Parathyroid adenoma (tissue), 2 donors: ENCODE measurements around the gene CCL16.

Experiments used
- H2AFZ ChIP-seq: fragments of 300-600 bp; sonication (generic); one replicate; pipeline ENCODE4 v1.7.0; 2017; ENCODE audit warnings: antibody characterized with exemption, mild to moderate bottlenecking
- H3K27ac ChIP-seq: fragments of 300-600 bp; sonication (generic); one replicate; pipeline ENCODE4 v1.7.0; 2017
- H3K27me3 ChIP-seq: fragments of 300-600 bp; sonication (generic); one replicate; pipeline ENCODE4 v1.7.0; 2017; ENCODE audit warnings: low read length; ENCODE audit not compliant: control insufficient read depth, insufficient read depth
- H3K36me3 ChIP-seq: fragments of 300-600 bp; sonication (generic); one replicate; pipeline ENCODE4 v1.7.0; 2017; ENCODE audit warnings: low read length; ENCODE audit not compliant: control insufficient read depth, insufficient read depth
- H3K4me1 ChIP-seq: fragments of 300-600 bp; sonication (generic); one replicate; pipeline ENCODE4 v1.7.0; 2017; ENCODE audit warnings: control low read depth
- H3K4me2 ChIP-seq: fragments of 300-600 bp; sonication (generic); one replicate; pipeline ENCODE4 v1.7.0; 2017; ENCODE audit warnings: low read length
- H3K4me3 ChIP-seq: fragments of 300-600 bp; sonication (generic); one replicate; pipeline ENCODE4 v1.7.0; 2017; ENCODE audit warnings: low read depth, low read length
- H3K79me2 ChIP-seq: fragments of 300-600 bp; sonication (generic); one replicate; pipeline ENCODE4 v1.7.0; 2017; ENCODE audit warnings: control low read depth
- H3K9ac ChIP-seq: fragments of 300-600 bp; sonication (generic); one replicate; pipeline ENCODE4 v1.7.0; 2017; ENCODE audit warnings: mild to moderate bottlenecking
- H3K9me3 ChIP-seq: fragments of 300-600 bp; sonication (generic); one replicate; pipeline ENCODE4 v1.7.0; 2017; ENCODE audit warnings: low read length; ENCODE audit not compliant: control insufficient read depth
- CTCF ChIP-seq: fragments of 300-600 bp; sonication (generic); IDR thresholded peaks from one replicate; pipeline ENCODE4 v1.7.0; 2017; ENCODE audit warnings: antibody characterized with exemption, mild to moderate bottlenecking
- donor health status: primary hyperparathyroidism.

The CCL16 gene

GRCh38 chr17:35932586-35932985, 48.7 kb downstream of the CCL16 start:
- no peak for TF ChIP-seq CTCF
- Histone ChIP-seq H3K9ac (no peak overlapping the region), H3K27me3 (no peaks in the 10 kb centered on the region), H3K9me3 (no peaks in the 10 kb centered on the region), H3K4me1 (peaks cover 4% of the 10 kb centered on the region), H2AFZ (no peak overlapping the region), H3K4me3 (no peak overlapping the region), H3K36me3 (no peaks in the 10 kb centered on the region), H3K79me2 (no peaks in the 10 kb centered on the region), H3K27ac (no peak overlapping the region), H3K4me2 (no peak overlapping the region)

- H3K36me3 ChIP-seq: no peaks in the 10 kb centered on the region
- H3K4me2 ChIP-seq: no peak overlapping the region
- no peak overlapping the region for H3K9ac ChIP-seq
- no peak for TF ChIP-seq CTCF
- H3K79me2 ChIP-seq: no peaks in the 10 kb centered on the region
- H3K27me3 ChIP-seq: no peaks in the 10 kb centered on the region
- H3K4me1 ChIP-seq: peaks cover 4% of the 10 kb centered on the region
- H2AFZ ChIP-seq: no peak overlapping the region
- no peak overlapping the region for H3K4me3 ChIP-seq
- no peaks in the 10 kb centered on the region for H3K9me3 ChIP-seq
- no peak overlapping the region for H3K27ac ChIP-seq
Observed at GRCh38 chr17:35931794-35932425, 49.4 kb downstream of the CCL16 start.

- Histone ChIP-seq H3K4me3 (peak within 1 kb of the TSS; percentile 54), H2AFZ (peak within 1 kb of the TSS; percentile 44), H3K4me1 (peaks cover 4% of the 10 kb centered on the region), H3K36me3 (no peaks in the 10 kb centered on the region), H3K27me3 (no peaks in the 10 kb centered on the region), H3K9me3 (no peaks in the 10 kb centered on the region), H3K9ac (no peak within 1 kb of the TSS), H3K27ac (no peak within 1 kb of the TSS), H3K4me2 (peak within 1 kb of the TSS; percentile 88), H3K79me2 (no peaks in the 10 kb centered on the region)
- no peak for TF ChIP-seq CTCF
Observed at GRCh38 chr17:35930211-35931065, 50.9 kb downstream of the CCL16 start, which contains the start of gene RDM1. RDM1 (minus strand) TSS chr17:35930773; CDS start chr17:35930727, 46 bp downstream.

- H2AFZ ChIP-seq: no peak overlapping the region
- no peaks in the 10 kb centered on the region for H3K9me3 ChIP-seq
- no peak overlapping the region for H3K4me2 ChIP-seq
- TF ChIP-seq CTCF: no peak
- H3K79me2 ChIP-seq: no peaks in the 10 kb centered on the region
- no peak overlapping the region for H3K9ac ChIP-seq
- peaks cover 4% of the 10 kb centered on the region for H3K4me1 ChIP-seq
- no peaks in the 10 kb centered on the region for H3K27me3 ChIP-seq
- H3K4me3 ChIP-seq: no peak overlapping the region
- no peaks in the 10 kb centered on the region for H3K36me3 ChIP-seq
- no peak overlapping the region for H3K27ac ChIP-seq
Observed at GRCh38 chr17:35927714-35928113, 53.6 kb downstream of the CCL16 start.
